Measurements from ENCODE around the gene AMOTL1. TPM values are rescaled to one million over a fixed set of nuclear protein-coding genes. Genes with fewer than 3 reads are reported as not detected.

Gene AMOTL1
- total RNA-seq, 6 experiments from 2014 or later = 7.4 to 43.8 (median 17.3) TPM

- no peaks in the 10 kb centered on the region for H3K9me3 ChIP-seq
- no peak for TF ChIP-seq CTCF (IDR thresholded peaks at IDR 0.05)
- no peak for TF ChIP-seq POLR2A (IDR thresholded peaks at IDR 0.05)
- no peak for ATAC-seq
- H3K27me3 ChIP-seq = no peaks in the 10 kb centered on the region
- 41% methylated on average over 2 of the region's 2 CpGs for WGBS (ENCODE audit: insufficient coverage, low coverage, low lambda C conversion rate, missing lambda C conversion rate)
- no peak for DNase-seq
- no peak overlapping the region for H3K27ac ChIP-seq
- no peaks in the 10 kb centered on the region for H3K4me1 ChIP-seq
- H3K36me3 ChIP-seq = no peaks in the 10 kb centered on the region
- intact Hi-C loops (cut with DNase I) = no loop called here
- H3K4me3 ChIP-seq = no peak overlapping the region
Observed at GRCh38 chr11:94725097-94725496, 43.1 kb upstream of the AMOTL1 start.

GRCh38 chr11:94727819-94728218 lies 40.3 kb upstream of the AMOTL1 start:
- no peak overlapping the region for H3K4me3 ChIP-seq
- H3K4me1 ChIP-seq = no peaks in the 10 kb centered on the region
- no peak for DNase-seq
- H3K9me3 ChIP-seq = no peaks in the 10 kb centered on the region
- WGBS (ENCODE audit: insufficient coverage, low coverage, low lambda C conversion rate, missing lambda C conversion rate) = 88% methylated on average over 1 of the region's 2 CpGs
- ATAC-seq = no peak
- H3K36me3 ChIP-seq = no peaks in the 10 kb centered on the region
- no peak for TF ChIP-seq CTCF (IDR thresholded peaks at IDR 0.05)
- TF ChIP-seq POLR2A (IDR thresholded peaks at IDR 0.05) = no peak
- H3K27me3 ChIP-seq = no peaks in the 10 kb centered on the region
- intact Hi-C loops (cut with DNase I) = no loop called here
- no peak overlapping the region for H3K27ac ChIP-seq

GRCh38 chr11:94728541-94728940 lies 39.6 kb upstream of the AMOTL1 start:
- Histone ChIP-seq H3K9me3 (no peaks in the 10 kb centered on the region), H3K36me3 (no peaks in the 10 kb centered on the region), H3K27me3 (no peaks in the 10 kb centered on the region), H3K4me3 (no peak overlapping the region), H3K27ac (no peak overlapping the region), H3K4me1 (no peaks in the 10 kb centered on the region)
- intact Hi-C loops (cut with DNase I) = no loop called here
- DNase-seq (no peak), ATAC-seq (no peak)
- TF ChIP-seq CTCF (IDR thresholded peaks at IDR 0.05) = no peak
- TF ChIP-seq POLR2A (IDR thresholded peaks at IDR 0.05) = no peak
- WGBS (ENCODE audit: insufficient coverage, low coverage, low lambda C conversion rate, missing lambda C conversion rate) = 58% methylated on average over 1 of the region's 1 CpG

- no peak for DNase-seq
- no peak for ATAC-seq
- Histone ChIP-seq H3K36me3 (no peaks in the 10 kb centered on the region), H3K27ac (no peak overlapping the region), H3K9me3 (no peaks in the 10 kb centered on the region), H3K4me1 (no peaks in the 10 kb centered on the region), H3K4me3 (no peak overlapping the region), H3K27me3 (no peaks in the 10 kb centered on the region)
- WGBS (ENCODE audit: insufficient coverage, low coverage, low lambda C conversion rate, missing lambda C conversion rate) = 66% methylated on average over 7 of the region's 7 CpGs
- intact Hi-C loops (cut with DNase I) = no loop called here
- TF ChIP-seq CTCF (IDR thresholded peaks at IDR 0.05) (no peak), POLR2A (IDR thresholded peaks at IDR 0.05) (no peak)
Observed at GRCh38 chr11:94728966-94729751, 39.0 kb upstream of the AMOTL1 start.

All from right lobe of liver (tissue), 6 donors.